Left cardiac atrium (tissue), 4 donors: ENCODE results near the gene CDH5. TPM values are rescaled to one million over a fixed set of nuclear protein-coding genes. Genes with fewer than 3 reads are reported as not detected.

Experiments used
- ATAC-seq, 2 donors: fragments of 200-7000 bp; cut with Tn5 transposase; one replicate each; pipeline ENCODE4 v1.9.1; 2020; ENCODE audit warnings: mild to moderate bottlenecking in 2 of 2, moderate library complexity in 2 of 2
- DNase-seq: peaks from one replicate; pipeline ENCODE4 v3.0.0-alpha.2; 2020
- intact Hi-C, 2 donors: fragments of 100-400 bp; cut with DNase I; formaldehyde crosslinking; loops; one replicate each; pipeline versions ENCODE4 v1.14.1 to v1.15.1; 2022 to 2023
- total RNA-seq, 2 donors: library from RNA; stranded (reverse); fragmentation: NEBNext Ultra II Directional; extraction: Animal tissue kit (Norgen Biotek cat#: 25700); gene quantifications; one replicate each; pipeline ENCODE4 v1.2.1, GENCODE V29; 2021
- donor health status: DM: no; HTN: yes; CAD: no.
- donor health status: DM: no; HTN: yes; CAD: no; lungs with severe emphysema.
- donor health status: DM: yes; HTN: yes; CAD: no.
- donor health status: Dilated cardiomyopathy.

Gene CDH5
- total RNA-seq, 2 donors from 2014 or later = 40.3 to 80.0 TPM

DNA sequence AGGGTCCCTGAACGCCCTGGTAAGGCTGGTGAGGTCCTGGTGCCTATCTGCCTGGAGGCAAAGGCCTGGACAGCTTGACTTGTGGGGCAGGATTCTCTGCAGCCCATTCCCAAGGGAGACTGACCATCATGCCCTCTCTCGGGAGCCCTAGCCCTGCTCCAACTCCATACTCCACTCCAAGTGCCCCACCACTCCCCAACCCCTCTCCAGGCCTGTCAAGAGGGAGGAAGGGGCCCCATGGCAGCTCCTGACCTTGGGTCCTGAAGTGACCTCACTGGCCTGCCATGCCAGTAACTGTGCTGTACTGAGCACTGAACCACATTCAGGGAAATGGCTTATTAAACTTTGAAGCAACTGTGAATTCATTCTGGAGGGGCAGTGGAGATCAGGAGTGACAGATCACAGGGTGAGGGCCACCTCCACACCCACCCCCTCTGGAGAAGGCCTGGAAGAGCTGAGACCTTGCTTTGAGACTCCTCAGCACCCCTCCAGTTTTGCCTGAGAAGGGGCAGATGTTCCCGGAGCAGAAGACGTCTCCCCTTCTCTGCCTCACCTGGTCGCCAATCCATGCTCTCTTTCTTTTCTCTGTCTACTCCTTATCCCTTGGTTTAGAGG, 37.1 kb downstream of the CDH5 start:
- intact Hi-C loops = loop anchor here (10.0 kb wide), 1 partner anchor 201 kb away; the partner anchor contains the start of gene CMTM3 (in 2 of the 2)
- DNase-seq (no peak), ATAC-seq (no peak)

GRCh38 chr16:66405057-66405783, 38.7 kb downstream of the CDH5 start:
- intact Hi-C loops = loop anchor here (5.0 to 10.0 kb wide), 2 partner anchors 77 to 200 kb away; partner anchors contain the start of gene CMTM3 (in 2 of the 2)
- no peak for DNase-seq
- no peak for ATAC-seq

DNA sequence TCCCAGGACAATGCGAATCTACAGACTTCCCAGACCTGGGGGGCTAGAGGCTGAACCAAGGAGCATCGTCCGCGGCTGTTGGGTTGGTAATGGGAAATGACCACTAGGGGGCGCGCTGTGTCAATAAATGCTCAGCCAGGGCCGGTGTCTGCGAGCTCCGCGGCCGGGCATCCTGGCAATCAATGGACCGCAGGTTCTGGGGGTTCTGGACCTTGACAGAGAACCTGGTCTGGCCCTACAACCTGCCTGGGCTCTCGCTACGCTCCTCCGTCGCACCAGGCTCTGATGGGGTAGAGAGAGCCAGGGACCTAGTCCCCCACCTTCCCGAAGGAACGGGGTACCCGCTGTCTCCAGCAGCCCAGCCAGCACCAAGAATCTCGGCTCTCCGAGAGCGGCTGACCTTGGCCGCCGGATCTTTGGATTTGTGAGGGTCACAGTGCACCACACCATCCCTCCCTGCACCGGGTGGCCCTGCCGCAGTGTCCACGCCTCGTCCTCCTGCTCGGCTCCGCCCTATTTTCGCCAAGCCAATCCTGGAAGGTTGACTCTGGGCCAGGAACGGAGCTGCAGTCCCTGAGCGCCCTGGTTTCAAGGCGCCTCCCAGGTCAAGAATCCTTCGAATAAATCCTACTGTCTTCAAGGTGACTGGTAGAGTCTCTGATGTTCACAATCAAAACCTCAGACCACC, 40.2 kb downstream of the CDH5 start:
- intact Hi-C loops = loop anchor here (1.0 to 10.0 kb wide), 3 partner anchors 76 to 198 kb away; partner anchors contain the start of gene CMTM3 (in 2 of the 2)
- peak; percentile 91 for DNase-seq
- ATAC-seq = peak; percentile 86 to 89

- DNase-seq (no peak), ATAC-seq (peak; percentile 62 to 71)
- intact Hi-C loops = loop anchor here (5.0 to 10.0 kb wide), 2 partner anchors 74 to 196 kb away; partner anchors contain the start of gene CMTM3 (in 2 of the 2)
These were observed 41.9 kb downstream of the CDH5 start for GRCh38 chr16:66408163-66409048.

- ATAC-seq = no peak
- intact Hi-C loops = loop anchor here (5.0 to 10.0 kb wide), 2 partner anchors 73 to 196 kb away; partner anchors contain the start of gene CMTM3 (in 2 of the 2)
- no peak for DNase-seq
These were observed 42.7 kb downstream of the CDH5 start for GRCh38 chr16:66409156-66409555.

- ATAC-seq = no peak
- DNase-seq = no peak
- intact Hi-C loops = no loop called here
These were observed 45.7 kb downstream of the CDH5 start for GRCh38 chr16:66412182-66412581.

GRCh38 chr16:66414891-66415290, 48.4 kb downstream of the CDH5 start:
- no peak for DNase-seq
- ATAC-seq = no peak
- intact Hi-C loops = no loop called here

GRCh38 chr16:66416136-66416535, 49.6 kb downstream of the CDH5 start:
- ATAC-seq = no peak
- no peak for DNase-seq
- intact Hi-C loops = no loop called here

DNA sequence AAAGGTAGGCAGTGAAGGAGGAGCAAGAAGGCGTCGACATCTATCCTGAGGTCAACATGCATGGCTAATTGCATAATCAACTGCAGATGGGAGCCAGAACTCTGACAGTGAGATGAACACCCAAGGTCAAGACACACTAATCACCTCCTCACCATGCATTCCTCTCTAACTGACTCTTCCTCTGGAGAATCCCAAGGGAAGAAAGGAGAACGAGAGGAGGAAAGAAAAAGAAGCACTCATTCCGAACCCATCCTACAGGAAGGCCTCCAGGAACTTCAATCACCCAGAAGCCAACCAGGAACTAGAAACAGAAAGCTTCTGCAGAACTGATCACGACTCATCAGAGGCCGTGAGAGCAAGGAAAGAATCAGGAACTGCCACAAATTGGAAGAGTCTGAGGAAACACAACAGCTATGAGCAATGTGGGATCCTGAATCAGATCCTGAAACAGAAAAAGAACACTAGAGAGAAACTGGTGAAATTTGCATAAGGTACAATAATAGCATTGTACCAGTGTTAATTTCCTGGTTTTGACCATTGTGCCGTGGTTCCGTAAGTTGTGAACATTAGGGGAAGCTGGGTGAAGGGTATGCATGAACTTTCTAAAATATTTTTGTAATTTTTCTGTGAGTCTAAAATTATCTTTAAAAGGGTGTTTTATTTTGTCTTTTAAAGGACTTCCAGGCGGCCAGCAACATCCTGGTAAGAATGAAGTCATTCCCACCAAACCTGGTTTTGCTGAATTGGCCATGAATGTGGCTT, 50.6 kb downstream of the CDH5 start:
- no peak for DNase-seq
- intact Hi-C loops = no loop called here
- ATAC-seq = peak in 1 of 2 donors; percentile 44

GRCh38 chr16:66418165-66418962, 51.9 kb downstream of the CDH5 start:
- ATAC-seq = no peak
- no peak for DNase-seq
- intact Hi-C loops = no loop called here

GRCh38 chr16:66419527-66419926, 53.0 kb downstream of the CDH5 start:
- ATAC-seq (no peak), DNase-seq (no peak)
- intact Hi-C loops = no loop called here

DNA sequence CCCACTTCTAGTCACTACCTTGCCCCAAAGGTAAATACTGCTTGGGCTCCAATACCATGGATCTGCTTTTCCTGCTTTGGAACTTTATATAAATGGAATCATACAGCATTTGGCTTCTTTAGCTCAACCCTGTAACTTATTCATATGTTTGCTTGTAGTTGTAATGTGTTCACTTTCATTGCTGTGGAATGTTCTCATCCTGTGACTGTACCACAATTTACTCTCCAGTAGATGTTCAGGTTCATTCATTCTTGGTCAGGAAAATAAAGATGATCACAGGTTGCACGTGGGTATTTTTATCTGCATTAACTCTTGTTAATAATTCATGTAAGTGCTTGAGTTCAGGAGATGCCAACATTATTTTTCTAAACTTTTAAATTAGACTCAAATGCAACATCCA, 53.9 kb downstream of the CDH5 start:
- intact Hi-C loops = no loop called here
- ATAC-seq = no peak
- DNase-seq = no peak

DNA sequence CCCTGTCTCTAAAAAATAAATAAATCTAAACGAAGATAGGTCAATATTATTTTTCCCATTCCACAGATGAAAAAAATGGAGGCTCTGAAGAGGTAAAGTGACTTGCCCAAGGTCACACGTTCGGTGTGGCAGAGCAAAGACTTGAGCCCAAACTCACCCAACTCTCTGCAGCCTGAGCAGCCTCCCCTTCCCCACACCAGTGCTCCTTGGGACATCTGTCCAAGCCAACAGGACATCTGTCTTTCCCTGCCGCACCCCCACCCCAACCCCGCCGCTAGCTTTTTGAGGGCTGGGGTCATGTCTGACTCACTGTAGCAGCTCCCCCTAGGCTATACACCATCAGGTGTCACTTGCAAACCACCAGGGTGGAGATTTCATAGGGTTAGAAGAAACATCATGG, 55.4 kb downstream of the CDH5 start:
- DNase-seq (no peak), ATAC-seq (no peak)

GRCh38 chr16:66422366-66422765, 55.9 kb downstream of the CDH5 start:
- ATAC-seq = no peak
- intact Hi-C loops = no loop called here
- no peak for DNase-seq

More for the DNA sequence above, 55.4 kb downstream of the CDH5 start:
- intact Hi-C loops = no loop called here

DNA sequence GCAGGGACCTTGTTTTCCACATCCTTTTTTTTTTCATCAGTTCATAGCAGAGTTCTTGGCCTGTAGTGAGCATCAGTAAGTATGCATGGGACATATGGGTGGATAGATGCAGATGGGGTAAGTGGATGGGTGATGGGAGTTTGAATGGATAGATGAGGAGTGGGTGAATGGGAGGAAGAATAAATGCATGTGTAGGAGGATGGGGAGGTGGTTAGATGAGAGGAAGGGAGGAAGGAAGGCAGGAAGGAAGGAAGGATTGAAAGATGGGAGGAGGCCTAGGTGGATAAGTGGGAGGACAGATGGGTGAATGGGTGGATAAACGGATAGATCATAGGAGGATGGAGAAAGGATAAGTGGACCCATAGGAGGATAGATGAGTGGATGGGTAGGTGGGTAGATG, 56.7 kb downstream of the CDH5 start:
- DNase-seq = no peak
- ATAC-seq = no peak
- intact Hi-C loops = no loop called here

GRCh38 chr16:66425651-66426050, 59.2 kb downstream of the CDH5 start:
- no peak for ATAC-seq
- no peak for DNase-seq
- intact Hi-C loops = no loop called here
